ENCODE measurements around the gene DHTKD1. TPM values are rescaled to one million over a fixed set of nuclear protein-coding genes. Genes with fewer than 3 reads are reported as not detected.

DHTKD1 gene
- polyA plus RNA-seq, 1 of the 3 experiments (the other 2 are of a cell fraction) = 17.7 TPM

DNA sequence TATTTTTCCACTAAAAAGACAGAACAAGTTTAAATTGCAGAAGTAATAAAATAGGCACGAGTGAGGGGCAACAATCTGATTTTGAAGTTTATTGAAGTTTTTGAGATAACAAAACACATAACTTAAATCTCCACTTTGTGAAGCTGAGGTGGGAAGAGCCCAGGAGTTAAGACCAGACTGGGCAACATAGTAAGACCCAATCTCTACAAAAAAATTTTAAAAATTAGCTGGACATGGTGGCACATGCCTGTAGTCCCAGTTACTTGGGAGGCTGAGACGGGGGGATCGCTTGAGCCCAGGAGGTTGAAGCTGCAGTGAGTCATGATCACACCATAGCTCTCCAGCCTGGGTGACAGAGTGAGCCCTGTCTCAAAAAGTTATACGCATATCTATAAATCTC lies 37.4 kb upstream of the DHTKD1 start:
- Histone ChIP-seq H3K4me3 (ENCODE audit: low read depth in 2 of 2, low read length in 1 of 2) (no peak overlapping the region), H3K4me1 (ENCODE audit: control insufficient read depth in 1 of 2, insufficient read depth in 2 of 2, low read depth in 1 of 2, low read length in 1 of 2) (no peaks in the 10 kb centered on the region), H3K27ac (ENCODE audit: low read depth in 2 of 2, low read length in 1 of 2) (no peak overlapping the region), H3K4me2 (no peak overlapping the region), H4K20me1 (ENCODE audit: insufficient read depth) (peaks cover 10% of the 10 kb centered on the region), H3K36me3 (replicated peaks in 1 of 2; ENCODE audit: control insufficient read depth in 1 of 2, insufficient read depth in 2 of 2, low read length in 1 of 2) (peaks cover 29 to 59% of the 10 kb centered on the region in 2 experiments), H2AFZ (ENCODE audit: low read depth) (no peak overlapping the region), H3K9me3 (no peaks in the 10 kb centered on the region), H3K27me3 (ENCODE audit: insufficient read depth) (no peaks in the 10 kb centered on the region), H3K9me2 (no peaks in the 10 kb centered on the region), H3F3A (replicated peaks; ENCODE audit: insufficient read depth) (peaks cover 19% of the 10 kb centered on the region), H3K9ac (no peak overlapping the region), H3K79me2 (ENCODE audit: insufficient read depth) (peaks cover 92% of the 10 kb centered on the region)
- CTCF ChIA-PET = no interaction called here
- POLR2A ChIA-PET = interaction anchor here (0.9 kb wide), 1 partner anchor 11 kb away, joined by 3 read pairs; no protein-coding TSS in a partner anchor
- WGBS (ENCODE audit: low lambda C conversion rate) = 94% methylated on average over 4 of the region's 4 CpGs
- no peak for DNase-seq
- no peak for TF ChIP-seq RCOR1 (IDR thresholded peaks at IDR 0.05; ENCODE audit: low read length)

- no peak overlapping the region for H3K27ac ChIP-seq (ENCODE audit: low read depth in 2 of 2, low read length in 1 of 2)
- no peaks in the 10 kb centered on the region for H3K27me3 ChIP-seq (ENCODE audit: insufficient read depth)
- WGBS (ENCODE audit: low lambda C conversion rate) = 97% methylated on average over 3 of the region's 3 CpGs
- H3K4me1 ChIP-seq (ENCODE audit: control insufficient read depth in 1 of 2, insufficient read depth in 2 of 2, low read depth in 1 of 2, low read length in 1 of 2) = peaks cover 2 to 8% of the 10 kb centered on the region in 2 experiments; a peak in 3 of 4 replicates
- POLR2A ChIA-PET = no interaction called here
- no peak overlapping the region for H3K4me2 ChIP-seq
- H3K79me2 ChIP-seq (ENCODE audit: insufficient read depth) = peaks cover 95% of the 10 kb centered on the region
- H3K4me3 ChIP-seq (ENCODE audit: low read depth in 2 of 2, low read length in 1 of 2) = no peak overlapping the region
- H3K9me3 ChIP-seq = no peaks in the 10 kb centered on the region
- peaks cover 15 to 27% of the 10 kb centered on the region in 2 experiments for H3K36me3 ChIP-seq (replicated peaks in 1 of 2; ENCODE audit: control insufficient read depth in 1 of 2, insufficient read depth in 2 of 2, low read length in 1 of 2)
- H3F3A ChIP-seq (replicated peaks; ENCODE audit: insufficient read depth) = peaks cover 13% of the 10 kb centered on the region
- no peak overlapping the region for H2AFZ ChIP-seq (ENCODE audit: low read depth)
- no peaks in the 10 kb centered on the region for H3K9me2 ChIP-seq
- H3K9ac ChIP-seq = no peak overlapping the region
- DNase-seq = no peak
- H4K20me1 ChIP-seq (ENCODE audit: insufficient read depth) = peaks cover 5% of the 10 kb centered on the region; the same call in 1 of the 2 replicates
- CTCF ChIA-PET = interaction anchor here (1.7 to 1.8 kb wide), 2 partner anchors 50 to 216 kb away, joined by 5 read pairs; no protein-coding TSS in a partner anchor
- no peak for TF ChIP-seq USF1 (IDR thresholded peaks at IDR 0.05; ENCODE audit: borderline replicate concordance, low read depth)
- TF ChIP-seq CHD2 (IDR thresholded peaks at IDR 0.05; ENCODE audit: low read length, partially characterized antibody) = no peak
- TF ChIP-seq, protein P1, sequence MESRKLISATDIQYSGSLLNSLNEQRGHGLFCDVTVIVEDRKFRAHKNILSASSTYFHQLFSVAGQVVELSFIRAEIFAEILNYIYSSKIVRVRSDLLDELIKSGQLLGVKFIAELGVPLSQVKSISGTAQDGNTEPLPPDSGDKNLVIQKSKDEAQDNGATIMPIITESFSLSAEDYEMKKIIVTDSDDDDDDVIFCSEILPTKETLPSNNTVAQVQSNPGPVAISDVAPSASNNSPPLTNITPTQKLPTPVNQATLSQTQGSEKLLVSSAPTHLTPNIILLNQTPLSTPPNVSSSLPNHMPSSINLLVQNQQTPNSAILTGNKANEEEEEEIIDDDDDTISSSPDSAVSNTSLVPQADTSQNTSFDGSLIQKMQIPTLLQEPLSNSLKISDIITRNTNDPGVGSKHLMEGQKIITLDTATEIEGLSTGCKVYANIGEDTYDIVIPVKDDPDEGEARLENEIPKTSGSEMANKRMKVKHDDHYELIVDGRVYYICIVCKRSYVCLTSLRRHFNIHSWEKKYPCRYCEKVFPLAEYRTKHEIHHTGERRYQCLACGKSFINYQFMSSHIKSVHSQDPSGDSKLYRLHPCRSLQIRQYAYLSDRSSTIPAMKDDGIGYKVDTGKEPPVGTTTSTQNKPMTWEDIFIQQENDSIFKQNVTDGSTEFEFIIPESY (IDR thresholded peaks at IDR 0.05; ENCODE audit: borderline replicate concordance, low read depth) = no peak
- TF ChIP-seq, protein P2, sequence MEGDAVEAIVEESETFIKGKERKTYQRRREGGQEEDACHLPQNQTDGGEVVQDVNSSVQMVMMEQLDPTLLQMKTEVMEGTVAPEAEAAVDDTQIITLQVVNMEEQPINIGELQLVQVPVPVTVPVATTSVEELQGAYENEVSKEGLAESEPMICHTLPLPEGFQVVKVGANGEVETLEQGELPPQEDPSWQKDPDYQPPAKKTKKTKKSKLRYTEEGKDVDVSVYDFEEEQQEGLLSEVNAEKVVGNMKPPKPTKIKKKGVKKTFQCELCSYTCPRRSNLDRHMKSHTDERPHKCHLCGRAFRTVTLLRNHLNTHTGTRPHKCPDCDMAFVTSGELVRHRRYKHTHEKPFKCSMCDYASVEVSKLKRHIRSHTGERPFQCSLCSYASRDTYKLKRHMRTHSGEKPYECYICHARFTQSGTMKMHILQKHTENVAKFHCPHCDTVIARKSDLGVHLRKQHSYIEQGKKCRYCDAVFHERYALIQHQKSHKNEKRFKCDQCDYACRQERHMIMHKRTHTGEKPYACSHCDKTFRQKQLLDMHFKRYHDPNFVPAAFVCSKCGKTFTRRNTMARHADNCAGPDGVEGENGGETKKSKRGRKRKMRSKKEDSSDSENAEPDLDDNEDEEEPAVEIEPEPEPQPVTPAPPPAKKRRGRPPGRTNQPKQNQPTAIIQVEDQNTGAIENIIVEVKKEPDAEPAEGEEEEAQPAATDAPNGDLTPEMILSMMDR (IDR thresholded peaks at IDR 0.05) = no peak
- TF ChIP-seq RAD21 (IDR thresholded peaks at IDR 0.05; ENCODE audit: low read length) = no peak
- no peak for TF ChIP-seq NRF1 (IDR thresholded peaks at IDR 0.05; ENCODE audit: low read depth, low read length)
- no peak for TF ChIP-seq TEAD4 (IDR thresholded peaks at IDR 0.05; ENCODE audit: borderline replicate concordance, insufficient read depth)
- TF ChIP-seq MEF2A (IDR thresholded peaks at IDR 0.05; ENCODE audit: borderline replicate concordance, low read depth) = no peak
- TF ChIP-seq YY1 (IDR thresholded peaks at IDR 0.05; ENCODE audit: low read depth) = no peak
- no peak for TF ChIP-seq TAF1 (IDR thresholded peaks at IDR 0.05; ENCODE audit: borderline replicate concordance, low read depth, low read length)
- no peak for TF ChIP-seq TCF12 (IDR thresholded peaks at IDR 0.05)
- TF ChIP-seq RCOR1 (IDR thresholded peaks at IDR 0.05; ENCODE audit: low read length) = no peak
- TF ChIP-seq IRF3 (IDR thresholded peaks at IDR 0.05; ENCODE audit: low read depth, low read length) = no peak
- TF ChIP-seq, protein P3, sequence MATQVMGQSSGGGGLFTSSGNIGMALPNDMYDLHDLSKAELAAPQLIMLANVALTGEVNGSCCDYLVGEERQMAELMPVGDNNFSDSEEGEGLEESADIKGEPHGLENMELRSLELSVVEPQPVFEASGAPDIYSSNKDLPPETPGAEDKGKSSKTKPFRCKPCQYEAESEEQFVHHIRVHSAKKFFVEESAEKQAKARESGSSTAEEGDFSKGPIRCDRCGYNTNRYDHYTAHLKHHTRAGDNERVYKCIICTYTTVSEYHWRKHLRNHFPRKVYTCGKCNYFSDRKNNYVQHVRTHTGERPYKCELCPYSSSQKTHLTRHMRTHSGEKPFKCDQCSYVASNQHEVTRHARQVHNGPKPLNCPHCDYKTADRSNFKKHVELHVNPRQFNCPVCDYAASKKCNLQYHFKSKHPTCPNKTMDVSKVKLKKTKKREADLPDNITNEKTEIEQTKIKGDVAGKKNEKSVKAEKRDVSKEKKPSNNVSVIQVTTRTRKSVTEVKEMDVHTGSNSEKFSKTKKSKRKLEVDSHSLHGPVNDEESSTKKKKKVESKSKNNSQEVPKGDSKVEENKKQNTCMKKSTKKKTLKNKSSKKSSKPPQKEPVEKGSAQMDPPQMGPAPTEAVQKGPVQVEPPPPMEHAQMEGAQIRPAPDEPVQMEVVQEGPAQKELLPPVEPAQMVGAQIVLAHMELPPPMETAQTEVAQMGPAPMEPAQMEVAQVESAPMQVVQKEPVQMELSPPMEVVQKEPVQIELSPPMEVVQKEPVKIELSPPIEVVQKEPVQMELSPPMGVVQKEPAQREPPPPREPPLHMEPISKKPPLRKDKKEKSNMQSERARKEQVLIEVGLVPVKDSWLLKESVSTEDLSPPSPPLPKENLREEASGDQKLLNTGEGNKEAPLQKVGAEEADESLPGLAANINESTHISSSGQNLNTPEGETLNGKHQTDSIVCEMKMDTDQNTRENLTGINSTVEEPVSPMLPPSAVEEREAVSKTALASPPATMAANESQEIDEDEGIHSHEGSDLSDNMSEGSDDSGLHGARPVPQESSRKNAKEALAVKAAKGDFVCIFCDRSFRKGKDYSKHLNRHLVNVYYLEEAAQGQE (IDR thresholded peaks at IDR 0.05; ENCODE audit: low read depth, low read length) = no peak
- no peak for TF ChIP-seq NFIC (IDR thresholded peaks at IDR 0.05; ENCODE audit: borderline replicate concordance)
- TF ChIP-seq, protein P4, sequence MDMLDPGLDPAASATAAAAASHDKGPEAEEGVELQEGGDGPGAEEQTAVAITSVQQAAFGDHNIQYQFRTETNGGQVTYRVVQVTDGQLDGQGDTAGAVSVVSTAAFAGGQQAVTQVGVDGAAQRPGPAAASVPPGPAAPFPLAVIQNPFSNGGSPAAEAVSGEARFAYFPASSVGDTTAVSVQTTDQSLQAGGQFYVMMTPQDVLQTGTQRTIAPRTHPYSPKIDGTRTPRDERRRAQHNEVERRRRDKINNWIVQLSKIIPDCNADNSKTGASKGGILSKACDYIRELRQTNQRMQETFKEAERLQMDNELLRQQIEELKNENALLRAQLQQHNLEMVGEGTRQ (IDR thresholded peaks at IDR 0.05; ENCODE audit: borderline replicate concordance, low read depth, low read length) = no peak
These were observed 32.6 kb upstream of the DHTKD1 start for GRCh38 chr10:12036073-12036655.
